H1 (cell line): Measurements from ENCODE around the gene SLC51B. TPM values are rescaled to one million over a fixed set of nuclear protein-coding genes. Genes with fewer than 3 reads are reported as not detected.

ENCODE experiments used
- CTCF ChIA-PET: fragments of 300-600 bp; sonication (Branson Sonifier 250); formaldehyde crosslinking; loops from one replicate; lab custom pipeline; 2021; ENCODE audit not compliant: partially characterized antibody; lab: Charles Lee
- POLR2A ChIA-PET: fragments of 300-600 bp; sonication (Branson Sonifier 250); formaldehyde crosslinking; loops from one replicate; lab custom pipeline; 2021; ENCODE audit warnings: inconsistent platforms; ENCODE audit not compliant: partially characterized antibody; lab: Charles Lee
- DNase-seq, 2 experiments: peaks; one replicate each; pipeline versions ENCODE4 v3.0.0 to v3.0.0-alpha.2; 2010 to 2022; ENCODE audit warnings: low spot score in 2 of 2, low read depth in 1 of 2, mixed read lengths in 1 of 2
- FAIRE-seq: peaks from 2 replicates; lab custom pipeline; 2011; peaks lifted over from hg19 to GRCh38; lab: Jason Lieb, UNC
- H2AFZ ChIP-seq: 2 replicates; pipeline ENCODE4 v1.8.1; 2012; ENCODE audit warnings: low read length, inconsistent platforms
- H2AK5ac ChIP-seq: 2 replicates; pipeline ENCODE4 v1.6.1; 2013; ENCODE audit warnings: low read depth, low read length
- H2BK120ac ChIP-seq: replicated peaks from 2 replicates; pipeline ENCODE3; 2013; ENCODE audit warnings: low read depth, low read length, inconsistent platforms
- H2BK12ac ChIP-seq: 2 replicates; pipeline ENCODE4 v1.6.1; 2013; ENCODE audit warnings: low read depth, low read length
- H2BK15ac ChIP-seq: 2 replicates; pipeline ENCODE4 v1.6.1; 2013; ENCODE audit warnings: low read length
- H2BK20ac ChIP-seq: 2 replicates; pipeline ENCODE4 v1.6.1; 2013; ENCODE audit warnings: low read length
- H2BK5ac ChIP-seq: 2 replicates; pipeline ENCODE4 v1.6.1; 2013; ENCODE audit warnings: low read depth, low read length
- H3K14ac ChIP-seq: 2 replicates; pipeline ENCODE4 v1.6.1; 2013; ENCODE audit warnings: inconsistent platforms; ENCODE audit not compliant: insufficient read length
- H3K18ac ChIP-seq: 2 replicates; pipeline ENCODE4 v1.6.1; 2013; ENCODE audit warnings: low read length; ENCODE audit errors: extremely low read depth
- H3K23ac ChIP-seq: 2 replicates; pipeline ENCODE4 v1.6.1; 2013; ENCODE audit warnings: inconsistent platforms; ENCODE audit not compliant: insufficient read length
- H3K23me2 ChIP-seq: 2 replicates; pipeline ENCODE4 v1.6.1; 2013; ENCODE audit warnings: low read depth, low read length
- H3K27ac ChIP-seq: 2 replicates; pipeline ENCODE4 v1.6.1; 2011; ENCODE audit warnings: low read depth, low read length, inconsistent platforms
- H3K27me3 ChIP-seq, 4 experiments: replicated peaks in 1 of 4; 1 replicate in 1 of 4; 2 replicates in 3 of 4; pipeline versions ENCODE4 v1.6.1 to v1.8.1; 2011 to 2013; ENCODE audit warnings: low read length in 3 of 4, mild to moderate bottlenecking in 3 of 4, inconsistent platforms in 2 of 4, mixed read lengths in 2 of 4, moderate library complexity in 1 of 4; ENCODE audit not compliant: control insufficient read depth in 3 of 4, insufficient read depth in 3 of 4; ENCODE audit errors: extremely low read depth in 1 of 4
- H3K36me3 ChIP-seq, 4 experiments: 2 replicates each; pipeline versions ENCODE4 v1.6.1 to v1.8.1; 2011 to 2013; ENCODE audit warnings: mild to moderate bottlenecking in 4 of 4, low read length in 3 of 4, moderate library complexity in 2 of 4, control low read depth in 1 of 4, inconsistent platforms in 1 of 4; ENCODE audit not compliant: insufficient read depth in 4 of 4, control insufficient read depth in 2 of 4
- H3K4ac ChIP-seq: replicated peaks from 2 replicates; pipeline ENCODE3; 2013; ENCODE audit warnings: low read length, low read depth, mixed read lengths, inconsistent platforms; ENCODE audit not compliant: insufficient read length
- H3K4me1 ChIP-seq, 4 experiments: replicated peaks in 1 of 4; 1 replicate in 1 of 4; 2 replicates in 3 of 4; pipeline versions ENCODE4 v1.6.1 to v1.8.1; 2011 to 2013; ENCODE audit warnings: low read length in 3 of 4, inconsistent platforms in 2 of 4, mixed read lengths in 1 of 4; ENCODE audit not compliant: insufficient read depth in 4 of 4, control insufficient read depth in 3 of 4
- H3K4me2 ChIP-seq, 2 experiments: 2 replicates each; pipeline versions ENCODE4 v1.6.1 to v1.8.1; 2011 to 2013; ENCODE audit warnings: low read depth in 2 of 2, low read length in 2 of 2, control low read depth in 1 of 2, inconsistent platforms in 1 of 2, mild to moderate bottlenecking in 1 of 2; ENCODE audit not compliant: insufficient read depth in 1 of 2
- H3K4me3 ChIP-seq, 4 experiments: fragments of 200-600, 300-600 bp in 1 of 4; sonication (generic), shearing (Covaris generic), sonication (Bioruptor Twin) in 1 of 4; 2 replicates each; pipeline versions ENCODE4 v1.5.1 to v1.8.1; 2011 to 2016; ENCODE audit warnings: low read length in 4 of 4, low read depth in 3 of 4, control low read depth in 2 of 4, inconsistent platforms in 2 of 4, mild to moderate bottlenecking in 2 of 4, mixed read lengths in 1 of 4, moderate library complexity in 1 of 4; ENCODE audit not compliant: insufficient read depth in 2 of 4; ENCODE audit errors: extremely low read depth in 1 of 4
- H3K56ac ChIP-seq: replicated peaks from 2 replicates; pipeline ENCODE3; 2013; ENCODE audit warnings: low read depth, mild to moderate bottlenecking, mixed read lengths, low read length, inconsistent platforms; ENCODE audit not compliant: insufficient read length
- H3K79me1 ChIP-seq: 2 replicates; pipeline ENCODE4 v1.6.1; 2013; ENCODE audit warnings: low read depth, low read length, control low read depth
- H3K79me2 ChIP-seq, 2 experiments: 2 replicates each; pipeline versions ENCODE4 v1.6.1 to v1.8.1; 2012 to 2013; ENCODE audit warnings: low read length in 2 of 2, mild to moderate bottlenecking in 2 of 2, inconsistent platforms in 1 of 2; ENCODE audit not compliant: insufficient read depth in 2 of 2, control insufficient read depth in 1 of 2
- H3K9ac ChIP-seq, 4 experiments: replicated peaks in 1 of 4; 1 replicate in 1 of 4; 2 replicates in 3 of 4; pipeline versions ENCODE4 v1.6.1 to v1.8.1; 2011 to 2013; ENCODE audit warnings: low read depth in 3 of 4, low read length in 3 of 4, control low read depth in 2 of 4, mild to moderate bottlenecking in 2 of 4, moderate library complexity in 2 of 4, inconsistent platforms in 1 of 4; ENCODE audit errors: extremely low read depth in 1 of 4
- H3K9me3 ChIP-seq, 2 experiments: 2 replicates each; pipeline versions ENCODE4 v1.6.1 to v1.8.1; 2012 to 2013; ENCODE audit warnings: mild to moderate bottlenecking in 2 of 2, moderate library complexity in 2 of 2, control low read depth in 1 of 2, inconsistent platforms in 1 of 2, low read depth in 1 of 2, low read length in 1 of 2, mixed read lengths in 1 of 2; ENCODE audit not compliant: insufficient read depth in 2 of 2
- H4K20me1 ChIP-seq, 2 experiments: replicated peaks in 1 of 2; 2 replicates each; pipeline versions ENCODE3 to v1.8.1; 2011 to 2013; ENCODE audit warnings: inconsistent platforms in 2 of 2, low read length in 2 of 2, mild to moderate bottlenecking in 1 of 2; ENCODE audit not compliant: insufficient read depth in 2 of 2, control insufficient read depth in 1 of 2
- H4K5ac ChIP-seq: 2 replicates; pipeline ENCODE4 v1.6.1; 2013; ENCODE audit warnings: low read length, low read depth, mixed read lengths, inconsistent platforms; ENCODE audit not compliant: insufficient read length
- H4K8ac ChIP-seq: 2 replicates; pipeline ENCODE4 v1.8.0; 2013; ENCODE audit warnings: mild to moderate bottlenecking, moderate library complexity, low read length, inconsistent platforms; ENCODE audit not compliant: insufficient read depth; ENCODE audit errors: extremely low read depth
- H4K91ac ChIP-seq: replicated peaks from 2 replicates; pipeline ENCODE3; 2013; ENCODE audit warnings: low read length, mixed read lengths, inconsistent platforms; ENCODE audit not compliant: insufficient read length
- ATF3 ChIP-seq: IDR thresholded peaks from 2 replicates; pipeline ENCODE4 v1.6.1; 2011; ENCODE audit warnings: low read depth, mild to moderate bottlenecking, low read length; ENCODE audit not compliant: insufficient read depth
- JUN ChIP-seq: IDR thresholded peaks from 2 replicates; pipeline ENCODE4 v1.6.1; 2011; ENCODE audit warnings: low read depth, mild to moderate bottlenecking, improper control_type of control experiment, low read length
- MAX ChIP-seq: IDR thresholded peaks from 2 replicates; pipeline ENCODE4 v1.6.1; 2012; ENCODE audit warnings: inconsistent platforms
- NRF1 ChIP-seq: IDR thresholded peaks from 2 replicates; pipeline ENCODE4 v1.6.1; 2011; ENCODE audit warnings: mild to moderate bottlenecking, low read depth, low read length, improper control_type of control experiment
- POLR2A ChIP-seq, 2 experiments: IDR thresholded peaks; 1 replicate in 1 of 2; 2 replicates in 1 of 2; pipeline ENCODE4 v1.6.1; 2011; ENCODE audit warnings: low read depth in 2 of 2, low read length in 2 of 2, mild to moderate bottlenecking in 2 of 2; ENCODE audit errors: control extremely low read depth in 1 of 2
- RFX5 ChIP-seq: IDR thresholded peaks from 2 replicates; pipeline ENCODE4 v1.6.1; 2011; ENCODE audit warnings: low read depth, low read length, improper control_type of control experiment, borderline replicate concordance
- RNF2 ChIP-seq: fragments of 200-900, 300-1000 bp; sonication (generic); IDR thresholded peaks from 2 replicates; pipeline ENCODE4 v1.7.1; 2016; ENCODE audit warnings: borderline replicate concordance, low read depth, mild to moderate bottlenecking, antibody characterized with exemption, low read length; ENCODE audit not compliant: poor library complexity, severe bottlenecking; ENCODE audit errors: missing control alignments
- SIN3A ChIP-seq, 2 experiments: IDR thresholded peaks in 1 of 2; conservative IDR thresholded peaks in 1 of 2; 2 replicates each; pipeline ENCODE4 v1.6.1; 2011 to 2012; ENCODE audit warnings: low read length in 2 of 2, improper control_type of control experiment in 1 of 2, low read depth in 1 of 2, mild to moderate bottlenecking in 1 of 2
- SRF ChIP-seq: IDR thresholded peaks from 2 replicates; pipeline ENCODE4 v1.6.1; 2011; ENCODE audit warnings: mild to moderate bottlenecking, low read depth, low read length, moderate library complexity
- TAF1 ChIP-seq: IDR thresholded peaks from 2 replicates; pipeline ENCODE4 v1.6.1; 2011; ENCODE audit warnings: mild to moderate bottlenecking, low read depth, low read length
- WGBS, 2 experiments: shearing (Covaris generic) in 1 of 2; methylation state at CpG; one replicate each; pipeline versions ENCODE4 v1.1.6 to v1.1.7; 2013 to 2015; ENCODE audit warnings: low lambda C conversion rate in 2 of 2, mixed read lengths in 2 of 2, inconsistent platforms in 1 of 2, low coverage in 1 of 2, missing lambda C conversion rate in 1 of 2; ENCODE audit not compliant: insufficient replicate concordance in 2 of 2, insufficient coverage in 1 of 2, insufficient read length in 1 of 2; ENCODE audit errors: extremely low coverage in 1 of 2, missing lambda C conversion rate in 1 of 2; 5-methylcytosine and 5-hydroxymethylcytosine counted together
- polyA plus RNA-seq, 7 experiments: library from polyadenylated mRNA; depleted of rRNA in 3 of 7; stranded (reverse) in 5 of 7; unstranded in 2 of 7; fragments of >200 nt in 5 of 7; fragments of 200-250 nt in 2 of 7; gene quantifications; 1 replicate in 5 of 7; 2 replicates in 1 of 7; 4 replicates in 1 of 7; pipeline versions ENCODE4 v1.2.1 to v1.2.3, GENCODE V29; 2011 to 2013; ENCODE audit warnings: missing spikeins in 2 of 7, mixed read lengths in 2 of 7
- total RNA-seq: library from RNA; stranded (reverse); fragmentation: NEBNext Ultra II Directional; extraction: Animal tissue kit (Norgen Biotek cat#: 25700); gene quantifications from 2 replicates; pipeline ENCODE4 v1.2.1, GENCODE V29; 2021

Gene SLC51B
- total and polyA plus RNA-seq, 2 of the 8 experiments (the other 6 are each of a cell fraction or from before 2014, with no cell fraction given), result not detected

DNA sequence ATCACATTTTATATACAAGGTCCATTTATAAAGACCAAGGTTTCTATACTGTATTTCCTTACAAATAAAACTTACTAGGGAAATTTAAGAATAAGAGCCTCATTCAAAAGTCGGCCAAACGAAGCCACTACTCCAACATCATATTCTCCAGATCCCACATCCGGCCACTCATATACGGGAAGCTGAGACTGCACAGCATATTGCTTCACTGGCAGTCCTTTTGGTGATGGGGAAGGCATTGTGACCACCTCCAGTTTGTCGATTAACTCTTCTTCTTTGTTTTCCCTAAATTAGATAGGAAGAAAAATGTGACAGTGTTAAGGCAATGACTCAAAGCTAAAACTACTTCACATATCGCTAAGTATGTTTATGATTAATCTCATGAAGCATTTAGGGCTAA lies 18.4 kb upstream of the SLC51B start:
- WGBS, 2 experiments, result 91% methylated on average over 6 of the region's 6 CpGs; no CpG with 5 or more reads in 1 of the 2 experiments
- Histone ChIP-seq H3K9ac (no peak overlapping the region), H3K56ac (no peak overlapping the region), H2BK20ac (no peak overlapping the region), H3K27ac (no peak overlapping the region), H3K18ac (no peak overlapping the region), H3K4me1 (peaks cover 0 to 2% (median 0%) of the 10 kb centered on the region in 4 experiments; a peak in 1 of 7 replicates), H3K79me2 (peaks cover 0 to 7% of the 10 kb centered on the region in 2 experiments; a peak in 1 of 4 replicates), H2BK12ac (no peak overlapping the region), H3K27me3 (no peaks in the 10 kb centered on the region), H2AFZ (no peak overlapping the region), H2BK120ac (no peak overlapping the region), H2BK15ac (no peak overlapping the region), H3K4me3 (no peak overlapping the region), H3K4ac (no peak overlapping the region), H3K36me3 (peaks cover 0 to 19% (median 4%) of the 10 kb centered on the region in 4 experiments; a peak in 5 of 8 replicates), H4K8ac (no peak overlapping the region), H3K23me2 (no peaks in the 10 kb centered on the region; the same call in 1 of the 2 replicates), H4K5ac (no peak overlapping the region), H3K79me1 (peaks cover 5% of the 10 kb centered on the region; the same call in 1 of the 2 replicates), H3K9me3 (no peaks in the 10 kb centered on the region), H4K91ac (no peak overlapping the region), H2AK5ac (no peak overlapping the region), H3K14ac (no peak overlapping the region), H4K20me1 (peaks cover 0 to 1% of the 10 kb centered on the region in 2 experiments), H3K4me2 (no peak overlapping the region), H2BK5ac (no peak overlapping the region), H3K23ac (no peak overlapping the region)
- CTCF ChIA-PET, result interaction anchor here (1.0 to 1.3 kb wide), 2 partner anchors 8 to 51 kb away, joined by 3 read pairs; no protein-coding TSS in a partner anchor
- POLR2A ChIA-PET, result interaction anchor here (0.8 to 1.5 kb wide), 3 partner anchors 8 to 21 kb away, joined by 3 to 4 read pairs (median 4); no protein-coding TSS in a partner anchor
- no peak for TF ChIP-seq RNF2
- no peak for TF ChIP-seq RFX5
- TF ChIP-seq SIN3A (conservative IDR thresholded peaks at IDR 0.05 in 1 of 2, IDR thresholded peaks at IDR 0.05 in 1 of 2; ENCODE audit: low read depth in 1 of 2, low read length in 2 of 2), result no peak
- TF ChIP-seq SRF, result no peak
- no peak for TF ChIP-seq NRF1
- TF ChIP-seq JUN, result no peak
- no peak for TF ChIP-seq ATF3
- no peak for TF ChIP-seq TAF1
- no peak for TF ChIP-seq MAX
- no peak for TF ChIP-seq POLR2A (IDR thresholded peaks at IDR 0.05; ENCODE audit: control extremely low read depth in 1 of 2, low read depth in 2 of 2, low read length in 2 of 2)
- DNase-seq (no peak), FAIRE-seq (no peak)
